ENCODE data around the gene PCNA.

DNA sequence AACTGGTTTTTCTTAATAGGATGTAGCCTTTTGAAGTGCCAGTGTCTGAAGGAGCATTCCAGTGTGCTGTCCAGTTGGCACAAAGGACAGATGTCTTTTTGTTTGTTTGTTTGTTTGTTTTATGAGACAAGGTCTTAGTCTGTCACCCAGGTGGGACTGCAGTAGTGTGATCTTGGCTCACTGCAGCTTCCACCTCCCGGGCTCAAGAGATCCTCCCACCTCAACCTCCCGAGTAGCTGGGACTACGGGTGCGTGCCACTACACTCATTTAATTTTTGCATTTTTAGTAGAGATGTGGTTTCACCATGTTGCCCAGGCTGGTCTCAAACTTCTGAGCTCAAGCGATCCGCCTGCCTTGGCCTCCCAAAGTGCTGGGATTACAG lies 34.8 kb upstream of the PCNA start:
- TF ChIP-seq, protein P1, sequence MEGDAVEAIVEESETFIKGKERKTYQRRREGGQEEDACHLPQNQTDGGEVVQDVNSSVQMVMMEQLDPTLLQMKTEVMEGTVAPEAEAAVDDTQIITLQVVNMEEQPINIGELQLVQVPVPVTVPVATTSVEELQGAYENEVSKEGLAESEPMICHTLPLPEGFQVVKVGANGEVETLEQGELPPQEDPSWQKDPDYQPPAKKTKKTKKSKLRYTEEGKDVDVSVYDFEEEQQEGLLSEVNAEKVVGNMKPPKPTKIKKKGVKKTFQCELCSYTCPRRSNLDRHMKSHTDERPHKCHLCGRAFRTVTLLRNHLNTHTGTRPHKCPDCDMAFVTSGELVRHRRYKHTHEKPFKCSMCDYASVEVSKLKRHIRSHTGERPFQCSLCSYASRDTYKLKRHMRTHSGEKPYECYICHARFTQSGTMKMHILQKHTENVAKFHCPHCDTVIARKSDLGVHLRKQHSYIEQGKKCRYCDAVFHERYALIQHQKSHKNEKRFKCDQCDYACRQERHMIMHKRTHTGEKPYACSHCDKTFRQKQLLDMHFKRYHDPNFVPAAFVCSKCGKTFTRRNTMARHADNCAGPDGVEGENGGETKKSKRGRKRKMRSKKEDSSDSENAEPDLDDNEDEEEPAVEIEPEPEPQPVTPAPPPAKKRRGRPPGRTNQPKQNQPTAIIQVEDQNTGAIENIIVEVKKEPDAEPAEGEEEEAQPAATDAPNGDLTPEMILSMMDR (IDR thresholded peaks at IDR 0.05) = no peak
- TF ChIP-seq POLR2AphosphoS5 (IDR thresholded peaks at IDR 0.05) = no peak
